ENCODE measurements around the gene BORCS6. TPM values are rescaled to one million over a fixed set of nuclear protein-coding genes. Genes with fewer than 3 reads are reported as not detected.
"Not testable (repeated sequence)": the region's sequence is repeated elsewhere in the genome, so short reads cannot be mapped to it uniquely, and the experiment has no call there.

BORCS6 gene
- polyA plus RNA-seq, 3 donors = 2.6 to 5.2 (median 4.6) TPM

GRCh38 chr17:8186446-8186786 lies 3.6 kb downstream of the BORCS6 start:
- DNase-seq (ENCODE audit: extremely low read depth in 1 of 11, low read depth in 9 of 11, low spot score in 4 of 11) = no peak

- DNase-seq (ENCODE audit: extremely low read depth in 1 of 11, low read depth in 9 of 11, low spot score in 4 of 11) = peak in 5 of 11 donors; percentile 59 to 83 (median 75)
Measured at GRCh38 chr17:8185582-8186445, 4.2 kb downstream of the BORCS6 start.

GRCh38 chr17:8176998-8177731 lies 12.8 kb downstream of the BORCS6 start:
- no peak for DNase-seq (ENCODE audit: extremely low read depth in 1 of 11, low read depth in 9 of 11, low spot score in 4 of 11)

- DNase-seq (ENCODE audit: extremely low read depth in 1 of 11, low read depth in 9 of 11, low spot score in 4 of 11) = peak in 3 of 11 donors; percentile 83 to 90 (median 84)
Measured at GRCh38 chr17:8176197-8176940, 13.6 kb downstream of the BORCS6 start, which contains the start of gene TMEM107. TMEM107 (minus strand) TSS chr17:8176380; CDS start chr17:8176286, 94 bp downstream.

GRCh38 chr17:8175795-8176196 lies 14.2 kb downstream of the BORCS6 start:
- no peak for DNase-seq (ENCODE audit: extremely low read depth in 1 of 11, low read depth in 9 of 11, low spot score in 4 of 11)

GRCh38 chr17:8173871-8174322 lies 16.1 kb downstream of the BORCS6 start:
- no peak for DNase-seq (ENCODE audit: extremely low read depth in 1 of 11, low read depth in 9 of 11, low spot score in 4 of 11)

GRCh38 chr17:8173056-8173870 lies 16.7 kb downstream of the BORCS6 start:
- peak in 7 of 11 donors; percentile 86 to 94 (median 92) for DNase-seq (ENCODE audit: extremely low read depth in 1 of 11, low read depth in 9 of 11, low spot score in 4 of 11)

GRCh38 chr17:8170186-8170585 lies 19.8 kb downstream of the BORCS6 start:
- DNase-seq (ENCODE audit: extremely low read depth in 1 of 11, low read depth in 9 of 11, low spot score in 4 of 11) = not testable (repeated sequence)

GRCh38 chr17:8167526-8167925 lies 22.5 kb downstream of the BORCS6 start:
- DNase-seq (ENCODE audit: extremely low read depth in 1 of 11, low read depth in 9 of 11, low spot score in 4 of 11) = no peak

GRCh38 chr17:8166731-8167130 lies 23.2 kb downstream of the BORCS6 start:
- no peak for DNase-seq (ENCODE audit: extremely low read depth in 1 of 11, low read depth in 9 of 11, low spot score in 4 of 11)

GRCh38 chr17:8164815-8165131 lies 25.2 kb downstream of the BORCS6 start:
- DNase-seq (ENCODE audit: extremely low read depth in 1 of 11, low read depth in 9 of 11, low spot score in 4 of 11) = no peak

- peak in 1 of 11 donors; percentile 69 for DNase-seq (ENCODE audit: extremely low read depth in 1 of 11, low read depth in 9 of 11, low spot score in 4 of 11)
Measured at GRCh38 chr17:8163978-8164814, 25.8 kb downstream of the BORCS6 start.

GRCh38 chr17:8162997-8163977 lies 26.7 kb downstream of the BORCS6 start:
- no peak for DNase-seq (ENCODE audit: extremely low read depth in 1 of 11, low read depth in 9 of 11, low spot score in 4 of 11)

- no peak for DNase-seq (ENCODE audit: extremely low read depth in 1 of 11, low read depth in 9 of 11, low spot score in 4 of 11)
Measured at GRCh38 chr17:8162233-8162996, 27.6 kb downstream of the BORCS6 start, which contains the start of gene VAMP2. VAMP2 (minus strand) TSS chr17:8162948; CDS start chr17:8162879, 69 bp downstream.

GRCh38 chr17:8161289-8162232 lies 28.4 kb downstream of the BORCS6 start:
- DNase-seq (ENCODE audit: extremely low read depth in 1 of 11, low read depth in 9 of 11, low spot score in 4 of 11) = no peak
